PC-3 (cell line): ENCODE data around the gene CEACAM5. TPM values are rescaled to one million over a fixed set of nuclear protein-coding genes. Genes with fewer than 3 reads are reported as not detected.
"Not testable (repeated sequence)": the region's sequence is repeated elsewhere in the genome, so short reads cannot be mapped to it uniquely, and the experiment has no call there.

Experiments
- ATAC-seq: fragments of 200-7000 bp; cut with Tn5 transposase; 2 replicates; pipeline ENCODE4 v1.9.1; 2020; ENCODE audit warnings: mild to moderate bottlenecking, moderate library complexity
- BruUV-seq: library from RNA; stranded (reverse); fragments of 400-500 nt; replicated peaks from 2 replicates; lab custom pipeline; 2021; lab: Mats Ljungman, UMichigan
- CTCF ChIA-PET: fragments of 300-600 bp; sonication (Branson Sonifier 250); formaldehyde crosslinking; loops from one replicate; lab custom pipeline; 2022; ENCODE audit warnings: antibody characterized with exemption; lab: Charles Lee
- POLR2A ChIA-PET: fragments of 300-600 bp; sonication (Branson Sonifier 250); formaldehyde crosslinking; loops from one replicate; lab custom pipeline; 2022; ENCODE audit warnings: antibody characterized with exemption; ENCODE audit not compliant: unreplicated experiment; lab: Charles Lee
- DNase-seq: peaks from one replicate; pipeline ENCODE4 v3.0.0-alpha.2; 2015
- H2AFZ ChIP-seq: fragments of 300-600 bp; sonication (generic); 2 replicates; pipeline ENCODE4 v1.6.0; 2016; ENCODE audit warnings: antibody characterized with exemption, low read length
- H3F3A ChIP-seq: fragments of 300-600 bp; sonication (generic); one replicate; pipeline ENCODE4 v1.6.0; 2017; ENCODE audit warnings: antibody characterized with exemption, low read length, control low read depth, mild to moderate bottlenecking; ENCODE audit not compliant: unreplicated experiment
- H3K27ac ChIP-seq: fragments of 300-600 bp; sonication (generic); 2 replicates; pipeline ENCODE4 v1.5.1; 2016; ENCODE audit warnings: mild to moderate bottlenecking, low read length
- H3K27me3 ChIP-seq: fragments of 300-600 bp; sonication (generic); 2 replicates; pipeline ENCODE4 v1.6.1; 2016; ENCODE audit warnings: low read length, mixed read lengths
- H3K36me3 ChIP-seq: fragments of 300-600 bp; sonication (generic); 2 replicates; pipeline ENCODE4 v1.6.1; 2016; ENCODE audit warnings: low read depth, mixed run types, low read length, mixed read lengths
- H3K4me1 ChIP-seq: fragments of 300-600 bp; sonication (generic); 2 replicates; pipeline ENCODE4 v1.5.1; 2016; ENCODE audit warnings: low read length; ENCODE audit not compliant: insufficient read depth
- H3K4me2 ChIP-seq: fragments of 300-600 bp; sonication (generic); 2 replicates; pipeline ENCODE4 v1.6.0; 2016; ENCODE audit warnings: low read length
- H3K4me3 ChIP-seq: fragments of 300-600 bp; sonication (generic); 2 replicates; pipeline ENCODE4 v1.5.1; 2016; ENCODE audit warnings: mild to moderate bottlenecking, low read length, mixed read lengths
- H3K79me2 ChIP-seq: fragments of 300-600 bp; sonication (generic); 2 replicates; pipeline ENCODE4 v1.6.1; 2017; ENCODE audit warnings: low read length, mixed read lengths
- H3K9ac ChIP-seq: fragments of 300-600 bp; sonication (generic); 2 replicates; pipeline ENCODE4 v1.6.0; 2016; ENCODE audit warnings: mild to moderate bottlenecking, low read length
- H3K9me2 ChIP-seq: fragments of 300-600 bp; sonication (generic); replicated peaks from 2 replicates; pipeline ENCODE4 v1.6.1; 2016; ENCODE audit warnings: mixed run types, low read length, mixed read lengths
- H3K9me3 ChIP-seq: fragments of 300-600 bp; sonication (generic); 2 replicates; pipeline ENCODE4 v1.6.1; 2016; ENCODE audit warnings: low read length, mixed read lengths
- H4K20me1 ChIP-seq: fragments of 300-600 bp; sonication (generic); 2 replicates; pipeline ENCODE4 v1.6.1; 2016; ENCODE audit warnings: low read length, mixed read lengths
- CTCF ChIP-seq: fragments of 300-600 bp; sonication (generic); conservative IDR thresholded peaks from 2 replicates; pipeline ENCODE4 v1.5.1; 2017; ENCODE audit warnings: antibody characterized with exemption, low read depth, mild to moderate bottlenecking, low read length
- EZH2 ChIP-seq: fragments of 300-600 bp; sonication (generic); IDR thresholded peaks from one replicate; pipeline ENCODE4 v1.6.1; 2017; ENCODE audit warnings: antibody characterized with exemption, mild to moderate bottlenecking, low read length; ENCODE audit not compliant: unreplicated experiment
- EZH2phosphoT487 ChIP-seq: fragments of 300-600 bp; sonication (generic); IDR thresholded peaks from 2 replicates; pipeline ENCODE4 v1.6.1; 2018; ENCODE audit warnings: mild to moderate bottlenecking, antibody characterized with exemption, low read length, borderline replicate concordance
- intact Hi-C: fragments of 100-400 bp; cut with micrococcal nuclease; formaldehyde crosslinking; loops from 2 replicates; pipeline ENCODE4 v1.9.0; 2023
- total RNA-seq: library from RNA; depleted of rRNA; stranded (reverse); fragments of >200 nt; gene quantifications from 2 replicates; pipeline ENCODE4 v1.2.3, GENCODE V29; 2014

The CEACAM5 gene
- total RNA-seq, 1 experiment from 2014 or later = 2.8 TPM

GRCh38 chr19:41707502-41707812 is 969 bp upstream of the CEACAM5 start:
- no peaks in the 10 kb centered on the region for H3K79me2 ChIP-seq
- H3K4me3 ChIP-seq = no peak overlapping the region
- no peaks in the 10 kb centered on the region; the same call in 1 of the 2 replicates for H3K36me3 ChIP-seq
- peak; percentile 24; the same call in 1 of the 2 replicates for TF ChIP-seq CTCF
- no peak for TF ChIP-seq EZH2phosphoT487
- no peak for TF ChIP-seq EZH2
- no peaks in the 10 kb centered on the region for H3K27me3 ChIP-seq
- H3K4me1 ChIP-seq = no peaks in the 10 kb centered on the region
- ATAC-seq (peak; percentile 28; the same call in 1 of the 2 replicates), DNase-seq (peak; percentile 38)
- no peaks in the 10 kb centered on the region for H3F3A ChIP-seq
- H4K20me1 ChIP-seq = no peaks in the 10 kb centered on the region
- H3K4me2 ChIP-seq = no peak overlapping the region
- no peak overlapping the region for H3K27ac ChIP-seq
- no TSS peak for BruUV-seq
- POLR2A ChIA-PET = interaction anchor here (0.7 kb wide), 1 partner anchor 149 kb away, joined by 4 read pairs; no protein-coding TSS in a partner anchor
- no peak overlapping the region for H3K9ac ChIP-seq
- CTCF ChIA-PET = interaction anchor here (1.1 to 1.4 kb wide), 3 partner anchors 28 to 114 kb away, joined by 3 to 16 read pairs (median 3); no protein-coding TSS in a partner anchor
- no peaks in the 10 kb centered on the region for H3K9me3 ChIP-seq
- no peaks in the 10 kb centered on the region for H3K9me2 ChIP-seq
- no peak overlapping the region for H2AFZ ChIP-seq
- intact Hi-C loops = loop anchor here (1.0 kb wide), 1 partner anchor 39 kb away; no protein-coding TSS in a partner anchor

- no peaks in the 10 kb centered on the region for H4K20me1 ChIP-seq
- CTCF ChIA-PET = no interaction called here
- no peak for ATAC-seq
- no peak overlapping the region for H3K9ac ChIP-seq
- no peak for DNase-seq
- H3K4me1 ChIP-seq = no peaks in the 10 kb centered on the region
- H3K27ac ChIP-seq = no peak overlapping the region
- no peak overlapping the region for H2AFZ ChIP-seq
- TF ChIP-seq EZH2phosphoT487 (no peak), EZH2 (no peak), CTCF (no peak)
- no peak overlapping the region for H3K4me3 ChIP-seq
- no peaks in the 10 kb centered on the region for H3K27me3 ChIP-seq
- POLR2A ChIA-PET = no interaction called here
- H3K4me2 ChIP-seq = no peak overlapping the region
- no peaks in the 10 kb centered on the region; the same call in 1 of the 2 replicates for H3K36me3 ChIP-seq
- BruUV-seq = no TSS peak
- no peaks in the 10 kb centered on the region for H3F3A ChIP-seq
- H3K79me2 ChIP-seq = no peaks in the 10 kb centered on the region
- no peaks in the 10 kb centered on the region for H3K9me3 ChIP-seq
- no peaks in the 10 kb centered on the region for H3K9me2 ChIP-seq
- intact Hi-C loops = loop anchor here (1.0 kb wide), 1 partner anchor 38 kb away; no protein-coding TSS in a partner anchor
These were observed 505 bp upstream of the CEACAM5 start for GRCh38 chr19:41707871-41708371.

GRCh38 chr19:41709516-41709915 is 1.1 kb downstream of the CEACAM5 start:
- ATAC-seq, H3K79me2 ChIP-seq, H3K4me2 ChIP-seq, H3K36me3 ChIP-seq, H3K9me3 ChIP-seq, H2AFZ ChIP-seq, H3K9ac ChIP-seq, DNase-seq, H3K4me3 ChIP-seq, H3K9me2 ChIP-seq, CTCF ChIA-PET, BruUV-seq, H3K27ac ChIP-seq, POLR2A ChIA-PET, H3K4me1 ChIP-seq, H3K27me3 ChIP-seq, H3F3A ChIP-seq, intact Hi-C loops, H4K20me1 ChIP-seq: not testable (repeated sequence)
